NCI-H2081 treated with DMSO at 0.1 percent for 48 hours (cell line): Measurements from ENCODE around the gene MYO3A.

Source experiments
- DNase-seq: peaks from one replicate; lab custom pipeline; 2025; lab: John Stamatoyannopoulos, UW

Gene MYO3A, protein sequence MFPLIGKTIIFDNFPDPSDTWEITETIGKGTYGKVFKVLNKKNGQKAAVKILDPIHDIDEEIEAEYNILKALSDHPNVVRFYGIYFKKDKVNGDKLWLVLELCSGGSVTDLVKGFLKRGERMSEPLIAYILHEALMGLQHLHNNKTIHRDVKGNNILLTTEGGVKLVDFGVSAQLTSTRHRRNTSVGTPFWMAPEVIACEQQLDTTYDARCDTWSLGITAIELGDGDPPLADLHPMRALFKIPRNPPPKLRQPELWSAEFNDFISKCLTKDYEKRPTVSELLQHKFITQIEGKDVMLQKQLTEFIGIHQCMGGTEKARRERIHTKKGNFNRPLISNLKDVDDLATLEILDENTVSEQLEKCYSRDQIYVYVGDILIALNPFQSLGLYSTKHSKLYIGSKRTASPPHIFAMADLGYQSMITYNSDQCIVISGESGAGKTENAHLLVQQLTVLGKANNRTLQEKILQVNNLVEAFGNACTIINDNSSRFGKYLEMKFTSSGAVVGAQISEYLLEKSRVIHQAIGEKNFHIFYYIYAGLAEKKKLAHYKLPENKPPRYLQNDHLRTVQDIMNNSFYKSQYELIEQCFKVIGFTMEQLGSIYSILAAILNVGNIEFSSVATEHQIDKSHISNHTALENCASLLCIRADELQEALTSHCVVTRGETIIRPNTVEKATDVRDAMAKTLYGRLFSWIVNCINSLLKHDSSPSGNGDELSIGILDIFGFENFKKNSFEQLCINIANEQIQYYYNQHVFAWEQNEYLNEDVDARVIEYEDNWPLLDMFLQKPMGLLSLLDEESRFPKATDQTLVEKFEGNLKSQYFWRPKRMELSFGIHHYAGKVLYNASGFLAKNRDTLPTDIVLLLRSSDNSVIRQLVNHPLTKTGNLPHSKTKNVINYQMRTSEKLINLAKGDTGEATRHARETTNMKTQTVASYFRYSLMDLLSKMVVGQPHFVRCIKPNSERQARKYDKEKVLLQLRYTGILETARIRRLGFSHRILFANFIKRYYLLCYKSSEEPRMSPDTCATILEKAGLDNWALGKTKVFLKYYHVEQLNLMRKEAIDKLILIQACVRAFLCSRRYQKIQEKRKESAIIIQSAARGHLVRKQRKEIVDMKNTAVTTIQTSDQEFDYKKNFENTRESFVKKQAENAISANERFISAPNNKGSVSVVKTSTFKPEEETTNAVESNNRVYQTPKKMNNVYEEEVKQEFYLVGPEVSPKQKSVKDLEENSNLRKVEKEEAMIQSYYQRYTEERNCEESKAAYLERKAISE (N-terminal part only)

GRCh38 chr10:25933653-25934608 is at the start of gene MYO3A:
TSS of gene MYO3A (plus strand) at chr10:25934229. CDS start at chr10:25952111, 17,882 bp downstream.
- no peak for DNase-seq

- no peak for DNase-seq
Observed at GRCh38 chr10:25888627-25889026, 45.4 kb upstream of the MYO3A start.

DNA sequence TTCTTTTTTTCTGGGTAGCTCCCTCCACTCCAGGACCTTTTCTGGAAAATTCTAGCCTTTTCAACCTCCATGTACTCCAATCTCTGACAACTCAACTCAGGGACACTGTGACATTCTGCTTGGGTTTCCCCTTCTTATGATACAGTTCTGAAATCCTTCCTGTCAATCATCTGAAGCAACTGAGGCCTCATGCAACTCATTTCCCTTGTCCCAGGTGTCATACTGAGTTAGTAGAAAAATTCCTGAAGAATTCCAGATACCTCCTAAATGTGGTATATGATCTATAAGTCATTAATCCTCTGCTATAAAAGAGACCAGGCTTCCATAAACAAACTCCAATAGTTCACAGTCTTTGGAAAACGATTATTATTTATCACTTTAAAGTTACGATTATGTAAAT is 43.0 kb upstream of the MYO3A start:
- no peak for DNase-seq

GRCh38 chr10:25895856-25896255 is 38.2 kb upstream of the MYO3A start:
- no peak for DNase-seq

GRCh38 chr10:25896421-25896820 is 37.6 kb upstream of the MYO3A start:
- no peak for DNase-seq

DNA sequence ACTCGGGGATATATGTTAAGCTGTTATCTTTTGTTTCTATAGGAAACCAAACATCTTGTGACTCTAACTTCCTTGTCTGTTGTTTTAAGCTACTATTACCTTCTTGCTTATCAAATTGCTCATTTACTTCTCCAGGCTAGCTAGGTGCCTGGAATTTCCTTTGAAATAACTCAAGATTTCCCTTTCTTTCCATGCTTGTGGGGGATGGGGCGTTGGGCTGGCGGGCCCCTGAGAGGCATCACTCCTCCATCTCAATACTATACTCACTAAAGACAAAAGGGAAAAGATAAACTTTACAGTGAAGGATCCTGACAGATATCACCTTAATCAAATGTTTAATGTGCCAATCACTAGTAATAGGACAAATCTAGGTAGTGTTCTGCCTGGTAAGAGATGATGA is 34.7 kb upstream of the MYO3A start:
- no peak for DNase-seq

GRCh38 chr10:25901199-25901598 is 32.8 kb upstream of the MYO3A start:
- no peak for DNase-seq

DNA sequence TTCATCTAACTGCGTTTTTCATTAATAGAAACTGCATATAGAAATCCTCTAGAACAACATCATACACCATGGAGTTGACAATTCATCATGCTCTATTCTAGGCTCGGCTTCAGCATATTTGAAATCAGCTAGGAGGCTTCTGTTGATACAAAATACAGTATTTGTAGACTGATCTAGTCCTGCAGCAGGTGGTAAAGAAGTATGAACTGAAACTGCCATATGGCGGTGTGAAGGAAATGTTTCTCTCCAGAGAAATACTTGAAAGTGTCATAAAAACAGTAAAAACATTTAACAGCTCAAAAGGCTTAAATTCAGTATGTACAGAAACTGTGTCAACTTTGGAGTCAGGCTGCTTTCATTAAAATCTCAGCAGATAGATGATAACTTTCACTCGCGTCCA is 32.0 kb upstream of the MYO3A start:
- DNase-seq, result no peak

- no peak for DNase-seq
Observed at GRCh38 chr10:25907261-25907660, 26.8 kb upstream of the MYO3A start.

DNA sequence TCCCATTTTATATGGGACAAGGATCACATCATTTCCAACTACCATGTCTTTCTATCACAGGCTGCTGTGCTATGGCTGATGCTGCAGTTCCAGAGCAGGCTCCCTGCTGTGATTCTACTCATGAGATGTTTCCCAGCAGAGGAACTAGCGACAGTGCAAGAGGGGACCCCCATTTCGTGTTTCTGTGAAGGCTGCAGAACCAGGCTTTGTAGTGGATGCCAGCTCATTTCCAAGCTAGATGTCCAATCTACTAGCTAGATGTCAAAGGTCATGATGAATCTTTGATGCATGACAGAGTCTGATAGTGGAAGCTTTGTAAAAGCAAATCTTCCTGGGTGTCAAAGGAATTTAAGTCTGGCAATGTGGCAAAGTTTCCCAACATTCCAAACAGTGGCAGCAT is 21.2 kb upstream of the MYO3A start:
- no peak for DNase-seq

DNA sequence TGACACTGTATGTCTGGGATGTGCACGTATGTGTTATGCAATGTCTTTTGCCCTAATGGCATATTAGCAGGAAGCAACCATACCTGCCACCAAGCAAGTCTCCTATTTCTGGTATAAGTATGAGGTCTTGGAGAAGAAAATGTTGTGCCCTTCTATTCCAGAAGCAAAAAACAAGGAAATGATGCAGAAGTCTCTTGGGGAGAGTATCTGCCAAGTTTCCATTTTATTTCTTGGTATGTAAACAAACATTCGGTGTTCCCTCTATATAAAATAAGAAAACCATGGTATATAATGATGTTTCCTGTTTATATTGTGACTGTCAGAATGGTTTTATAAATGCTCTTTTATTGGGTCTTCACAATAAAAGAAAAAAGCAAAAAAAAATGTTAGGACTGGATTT is 19.3 kb upstream of the MYO3A start:
- no peak for DNase-seq

DNA sequence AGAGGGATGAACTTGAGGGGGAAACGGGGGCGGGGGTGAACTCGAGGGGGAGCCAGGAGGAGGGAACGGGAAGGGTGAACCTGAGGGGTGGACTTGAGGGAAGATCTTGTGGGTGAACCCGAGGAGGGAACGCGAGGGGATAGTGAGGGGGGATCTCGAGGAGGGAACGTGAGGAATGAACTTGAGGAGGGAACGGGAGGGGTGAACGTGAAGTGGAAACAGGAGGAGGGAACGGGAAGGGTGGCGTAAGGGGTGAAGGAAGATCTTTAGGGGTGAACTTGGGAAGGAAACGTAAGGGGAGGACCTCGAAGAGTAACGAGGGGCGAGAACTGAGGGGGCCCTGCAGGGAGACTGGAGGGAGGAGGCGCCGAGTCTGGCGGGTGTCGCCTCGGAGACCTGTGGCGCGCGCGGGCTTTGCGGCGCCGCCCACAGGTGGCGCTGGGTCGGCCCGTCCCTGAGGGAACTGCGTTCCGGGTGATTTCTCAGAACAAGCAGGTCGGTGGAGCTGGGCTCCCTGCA is 651 bp downstream of the MYO3A start:
- no peak for DNase-seq

DNA sequence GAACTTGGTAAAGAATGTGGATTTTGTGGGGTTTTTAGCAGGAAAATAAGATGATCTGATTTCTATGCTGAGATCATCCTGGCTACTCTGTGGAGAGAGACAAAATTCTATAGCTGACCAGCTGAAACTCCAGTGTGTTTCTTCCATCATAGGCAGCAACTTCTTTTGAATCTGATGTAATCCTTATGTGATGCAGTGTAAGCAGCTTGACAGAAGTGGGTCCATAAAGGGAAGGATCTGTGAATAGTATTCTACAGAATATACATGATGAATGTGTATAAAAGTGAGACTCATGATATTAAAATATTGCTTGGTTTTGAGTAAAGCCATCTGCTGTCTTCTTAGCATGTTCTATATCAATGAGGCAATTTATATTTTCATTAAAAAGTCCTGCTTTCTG is 4.4 kb downstream of the MYO3A start:
- no peak for DNase-seq

- no peak for DNase-seq
Observed at GRCh38 chr10:25944771-25945170, 10.7 kb downstream of the MYO3A start.

GRCh38 chr10:25952857-25953256 is 18.8 kb downstream of the MYO3A start:
- DNase-seq, result peak; percentile 15

GRCh38 chr10:25954851-25955250 is 20.8 kb downstream of the MYO3A start:
- DNase-seq, result no peak

DNA sequence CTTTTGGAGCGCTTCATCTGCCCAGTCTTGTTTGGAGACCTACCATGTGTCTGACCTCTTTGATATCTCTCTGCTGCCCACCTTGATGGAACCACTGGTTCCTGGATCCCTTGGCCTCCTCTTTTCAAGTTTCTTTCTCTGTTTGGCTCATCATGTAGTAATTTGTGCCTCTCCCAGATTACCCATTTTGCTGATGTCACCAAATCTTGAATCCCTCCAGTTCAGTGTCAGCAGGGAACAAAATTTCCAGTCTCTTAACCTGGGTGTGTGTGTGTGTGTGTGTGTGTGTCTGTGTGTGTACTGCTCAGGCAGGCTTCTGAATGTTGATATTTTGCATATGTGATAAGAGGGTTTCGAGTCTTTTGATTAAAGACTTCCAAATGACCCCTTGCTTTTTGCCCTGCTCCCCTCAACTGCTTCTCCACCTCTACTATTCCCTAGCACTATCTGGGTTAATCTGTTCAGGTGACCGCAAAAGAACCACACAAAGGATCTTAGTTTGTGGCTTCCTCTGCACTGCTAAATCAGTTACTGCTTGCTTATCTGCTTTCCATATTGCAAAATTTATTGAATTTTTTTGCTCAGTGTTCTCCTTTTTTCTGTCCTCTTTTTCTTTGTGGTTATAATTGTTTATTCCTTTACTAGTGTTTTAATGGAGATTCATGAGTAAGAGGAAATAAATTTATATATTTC is 25.7 kb downstream of the MYO3A start:
- DNase-seq, result no peak

GRCh38 chr10:25965584-25965983 is 31.6 kb downstream of the MYO3A start:
- no peak for DNase-seq

GRCh38 chr10:25966844-25967243 is 32.8 kb downstream of the MYO3A start:
- DNase-seq, result no peak

DNA sequence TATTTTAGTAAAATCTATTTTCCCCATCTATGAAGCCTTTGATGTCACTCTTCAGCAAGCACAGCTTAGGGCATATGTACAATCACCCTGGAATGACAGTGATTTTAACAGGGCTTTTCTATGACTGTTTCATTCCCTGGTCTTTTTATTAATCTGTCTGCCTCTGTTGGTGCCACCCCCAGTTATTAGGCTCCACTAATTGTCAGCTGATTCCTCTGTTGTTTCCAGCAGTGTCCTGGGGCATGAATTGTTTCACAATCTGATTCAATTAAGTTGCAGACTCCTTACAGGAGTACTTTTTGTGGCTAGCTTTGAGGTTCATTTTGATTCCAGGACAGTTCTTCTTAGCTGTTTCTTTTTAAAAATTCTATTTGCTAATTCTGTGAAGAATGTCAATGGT is 38.6 kb downstream of the MYO3A start:
- no peak for DNase-seq
